ENCODE results near the gene C1orf167. TPM values are rescaled to one million over a fixed set of nuclear protein-coding genes. Genes with fewer than 3 reads are reported as not detected.

Gene C1orf167
- total and polyA plus RNA-seq, 2 of the 13 experiments (the other 11 are each of a cell fraction or from before 2014, with no cell fraction given): not detected

DNA sequence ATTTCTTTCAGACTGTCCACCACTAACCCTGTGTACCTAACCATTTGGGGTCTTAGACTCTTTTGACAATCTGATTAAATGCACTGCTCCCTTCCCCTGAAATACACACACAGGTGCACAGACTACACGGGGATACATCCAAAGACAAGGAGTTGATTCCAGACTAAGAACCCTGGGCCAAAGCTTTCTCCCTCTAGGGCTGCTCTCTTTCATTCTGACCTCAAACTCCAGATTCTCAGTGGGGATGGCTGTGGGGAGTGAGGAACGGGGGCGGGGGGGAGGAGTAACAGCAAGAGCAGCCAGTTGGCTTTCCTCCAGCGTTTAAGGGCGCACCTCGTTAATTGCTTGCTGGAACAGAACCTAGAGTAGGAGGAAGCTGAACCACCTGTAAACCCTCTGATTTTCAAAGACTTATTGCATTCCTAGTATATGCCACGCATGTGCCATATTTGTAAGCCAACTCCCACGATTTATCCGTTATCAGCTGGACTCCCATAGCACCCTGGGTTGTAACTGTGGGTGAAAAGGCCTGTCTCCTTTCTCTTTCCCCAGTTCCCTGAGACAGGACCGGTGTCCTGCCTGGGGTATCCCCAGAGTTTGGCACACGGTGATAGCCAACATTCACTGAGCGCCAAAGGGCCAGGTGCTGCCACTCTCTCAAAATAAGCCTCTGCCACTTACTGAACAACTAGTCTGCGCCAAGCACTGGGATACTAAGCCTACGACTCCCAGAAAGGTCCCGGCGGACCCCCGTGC is 42.9 kb downstream of the C1orf167 start (continued):
- 0 out of 2 replicates have a peak, but pooled peaks have one; percentile 10 for TF ChIP-seq SPEN (CRISPR knock-in tag; IDR thresholded peaks at IDR 0.05; ENCODE audit: low read depth)
- 0 out of 2 replicates have a peak, but pooled peaks have one; percentile 5 for TF ChIP-seq ZKSCAN5 (CRISPR knock-in tag; IDR thresholded peaks at IDR 0.05)
- peak in 1 of 2 experiments; percentile 2; a peak in 1 of 4 replicates for TF ChIP-seq EP300 (IDR thresholded peaks at IDR 0.05; ENCODE audit: low read depth in 2 of 2, low read length in 2 of 2)
- no peak for TF ChIP-seq EP300 (CRISPR knock-in tag; IDR thresholded peaks at IDR 0.05; ENCODE audit: borderline replicate concordance)
- no peak for TF ChIP-seq DNMT1 (CRISPR knock-in tag; IDR thresholded peaks at IDR 0.05)
- TF ChIP-seq, protein P1, sequence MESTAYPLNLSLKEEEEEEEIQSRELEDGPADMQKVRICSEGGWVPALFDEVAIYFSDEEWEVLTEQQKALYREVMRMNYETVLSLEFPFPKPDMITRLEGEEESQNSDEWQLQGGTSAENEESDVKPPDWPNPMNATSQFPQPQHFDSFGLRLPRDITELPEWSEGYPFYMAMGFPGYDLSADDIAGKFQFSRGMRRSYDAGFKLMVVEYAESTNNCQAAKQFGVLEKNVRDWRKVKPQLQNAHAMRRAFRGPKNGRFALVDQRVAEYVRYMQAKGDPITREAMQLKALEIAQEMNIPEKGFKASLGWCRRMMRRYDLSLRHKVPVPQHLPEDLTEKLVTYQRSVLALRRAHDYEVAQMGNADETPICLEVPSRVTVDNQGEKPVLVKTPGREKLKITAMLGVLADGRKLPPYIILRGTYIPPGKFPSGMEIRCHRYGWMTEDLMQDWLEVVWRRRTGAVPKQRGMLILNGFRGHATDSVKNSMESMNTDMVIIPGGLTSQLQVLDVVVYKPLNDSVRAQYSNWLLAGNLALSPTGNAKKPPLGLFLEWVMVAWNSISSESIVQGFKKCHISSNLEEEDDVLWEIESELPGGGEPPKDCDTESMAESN (CRISPR knock-in tag; conservative IDR thresholded peaks at IDR 0.05): no peak
- TF ChIP-seq ZNF343 (CRISPR knock-in tag; IDR thresholded peaks at IDR 0.05): 0 out of 2 replicates have a peak, but pooled peaks have one; percentile 19
- TF ChIP-seq MED8 (CRISPR knock-in tag; IDR thresholded peaks at IDR 0.05; ENCODE audit: insufficient replicate concordance): peak; percentile 21
- no peak for TF ChIP-seq ZNF577 (CRISPR knock-in tag; IDR thresholded peaks at IDR 0.05; ENCODE audit: borderline replicate concordance, low read depth)
- TF ChIP-seq ZNF567 (CRISPR knock-in tag; IDR thresholded peaks at IDR 0.05; ENCODE audit: borderline replicate concordance): no peak
- no peak for TF ChIP-seq NFYB (CRISPR knock-in tag; IDR thresholded peaks at IDR 0.05)
- no peak for TF ChIP-seq KMT2B (CRISPR knock-in tag; IDR thresholded peaks at IDR 0.05)
- no peak for TF ChIP-seq ZNF460 (CRISPR knock-in tag; IDR thresholded peaks at IDR 0.05; ENCODE audit: borderline replicate concordance)
- TF ChIP-seq FOXJ3 (CRISPR knock-in tag; IDR thresholded peaks at IDR 0.05; ENCODE audit: borderline replicate concordance): no peak
- TF ChIP-seq ZNF543 (CRISPR knock-in tag; IDR thresholded peaks at IDR 0.05): peak; percentile 55; the same call in 1 of the 2 replicates
- no peak for TF ChIP-seq ZNF713 (CRISPR knock-in tag; IDR thresholded peaks at IDR 0.05)
- no peak for TF ChIP-seq ZNF546 (CRISPR knock-in tag; conservative IDR thresholded peaks at IDR 0.05)
- TF ChIP-seq, protein P2, sequence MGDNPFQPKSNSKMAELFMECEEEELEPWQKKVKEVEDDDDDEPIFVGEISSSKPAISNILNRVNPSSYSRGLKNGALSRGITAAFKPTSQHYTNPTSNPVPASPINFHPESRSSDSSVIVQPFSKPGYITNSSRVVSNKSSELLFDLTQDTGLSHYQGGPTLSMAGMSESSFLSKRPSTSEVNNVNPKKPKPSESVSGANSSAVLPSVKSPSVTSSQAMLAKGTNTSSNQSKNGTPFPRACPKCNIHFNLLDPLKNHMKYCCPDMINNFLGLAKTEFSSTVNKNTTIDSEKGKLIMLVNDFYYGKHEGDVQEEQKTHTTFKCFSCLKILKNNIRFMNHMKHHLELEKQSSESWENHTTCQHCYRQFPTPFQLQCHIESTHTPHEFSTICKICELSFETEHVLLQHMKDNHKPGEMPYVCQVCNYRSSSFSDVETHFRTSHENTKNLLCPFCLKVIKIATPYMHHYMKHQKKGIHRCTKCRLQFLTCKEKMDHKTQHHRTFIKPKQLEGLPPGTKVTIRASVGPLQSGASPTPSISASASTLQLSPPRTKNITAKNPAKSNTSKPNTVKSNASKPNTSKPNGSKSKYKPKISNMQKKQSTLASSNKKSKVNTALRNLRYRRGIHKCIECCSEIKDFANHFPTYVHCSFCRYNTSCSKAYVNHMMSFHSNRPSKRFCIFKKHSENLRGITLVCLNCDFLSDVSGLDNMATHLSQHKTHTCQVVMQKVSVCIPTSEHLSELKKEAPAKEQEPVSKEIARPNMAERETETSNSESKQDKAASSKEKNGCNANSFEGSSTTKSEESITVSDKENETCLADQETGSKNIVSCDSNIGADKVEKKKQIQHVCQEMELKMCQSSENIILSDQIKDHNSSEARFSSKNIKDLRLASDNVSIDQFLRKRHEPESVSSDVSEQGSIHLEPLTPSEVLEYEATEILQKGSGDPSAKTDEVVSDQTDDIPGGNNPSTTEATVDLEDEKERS (CRISPR knock-in tag; IDR thresholded peaks at IDR 0.05): 0 out of 2 replicates have a peak, but pooled peaks have one; percentile 2
- TF ChIP-seq, protein P3, sequence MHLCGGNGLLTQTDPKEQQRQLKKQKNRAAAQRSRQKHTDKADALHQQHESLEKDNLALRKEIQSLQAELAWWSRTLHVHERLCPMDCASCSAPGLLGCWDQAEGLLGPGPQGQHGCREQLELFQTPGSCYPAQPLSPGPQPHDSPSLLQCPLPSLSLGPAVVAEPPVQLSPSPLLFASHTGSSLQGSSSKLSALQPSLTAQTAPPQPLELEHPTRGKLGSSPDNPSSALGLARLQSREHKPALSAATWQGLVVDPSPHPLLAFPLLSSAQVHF (CRISPR knock-in tag; IDR thresholded peaks at IDR 0.05): no peak
- TF ChIP-seq, protein P4, sequence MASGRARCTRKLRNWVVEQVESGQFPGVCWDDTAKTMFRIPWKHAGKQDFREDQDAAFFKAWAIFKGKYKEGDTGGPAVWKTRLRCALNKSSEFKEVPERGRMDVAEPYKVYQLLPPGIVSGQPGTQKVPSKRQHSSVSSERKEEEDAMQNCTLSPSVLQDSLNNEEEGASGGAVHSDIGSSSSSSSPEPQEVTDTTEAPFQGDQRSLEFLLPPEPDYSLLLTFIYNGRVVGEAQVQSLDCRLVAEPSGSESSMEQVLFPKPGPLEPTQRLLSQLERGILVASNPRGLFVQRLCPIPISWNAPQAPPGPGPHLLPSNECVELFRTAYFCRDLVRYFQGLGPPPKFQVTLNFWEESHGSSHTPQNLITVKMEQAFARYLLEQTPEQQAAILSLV (CRISPR knock-in tag; IDR thresholded peaks at IDR 0.05; ENCODE audit: borderline replicate concordance): 0 out of 2 replicates have a peak, but pooled peaks have one; percentile 9
- no peak for TF ChIP-seq PTBP1 (IDR thresholded peaks at IDR 0.05; ENCODE audit: low read depth, low read length, poor library complexity, severe bottlenecking)

All from HepG2 (cell line).